MV-4-11 (cell line): ENCODE measurements around the gene MPP3.

ENCODE experiments used
- DNase-seq: peaks from one replicate; lab custom pipeline; 2025; lab: John Stamatoyannopoulos, UW

Gene MPP3

DNA sequence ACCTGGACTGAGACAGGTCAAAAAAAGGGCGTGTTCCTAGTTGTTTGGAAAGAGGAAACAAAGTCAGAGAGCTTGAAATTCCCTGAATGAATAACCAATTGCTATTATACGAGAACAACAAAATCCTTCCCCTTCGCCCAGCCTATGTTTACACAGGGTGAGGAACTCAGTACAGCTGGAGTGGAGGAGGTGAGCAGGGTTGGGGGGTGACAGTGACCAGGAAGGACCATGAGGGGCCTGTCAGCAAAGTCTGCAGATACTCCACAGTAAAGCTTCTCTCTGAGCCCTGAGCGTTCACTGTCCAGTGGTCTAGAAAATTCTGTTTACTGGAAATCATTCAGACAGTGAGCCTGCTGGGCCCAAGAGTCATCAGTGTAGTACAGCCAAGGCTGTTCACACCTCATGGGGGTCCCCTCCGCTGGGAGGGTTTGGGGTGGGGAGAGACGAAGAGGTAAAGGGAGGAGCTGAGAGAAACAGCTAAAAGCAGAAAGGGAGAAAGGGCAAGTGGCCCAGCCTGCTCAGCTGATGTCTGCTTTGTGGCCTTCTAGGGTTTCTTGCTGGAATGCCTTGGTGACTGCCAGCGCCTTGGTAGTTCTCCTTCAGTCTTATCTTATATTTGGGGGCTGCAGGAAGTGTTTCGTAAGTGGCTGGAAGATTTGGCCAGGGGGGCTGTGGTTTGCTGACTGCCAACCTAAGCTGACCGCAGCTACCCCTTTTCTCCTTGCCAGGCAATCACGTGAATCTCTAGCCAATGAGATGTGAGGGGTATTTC is 59.9 kb downstream of the MPP3 start:
- DNase-seq: peak; percentile 99

DNA sequence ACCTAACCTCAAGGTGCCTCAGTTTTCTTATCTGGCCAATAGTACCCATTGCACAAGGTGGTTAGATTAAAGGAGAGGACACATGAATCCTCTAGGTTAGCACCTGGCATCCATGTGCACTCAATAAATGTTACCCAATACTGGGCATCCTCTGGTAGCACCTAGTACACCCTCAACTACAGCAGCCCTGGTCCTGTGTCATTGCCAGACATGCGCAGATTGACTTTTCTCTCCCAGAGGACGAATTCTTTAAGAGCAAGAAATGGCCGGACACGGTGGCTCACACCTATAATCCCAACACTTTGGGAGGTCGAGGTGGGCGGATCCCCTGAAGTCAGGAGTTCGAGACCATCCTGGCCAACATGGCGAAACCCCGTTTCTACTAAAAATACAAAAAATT is 61.5 kb downstream of the MPP3 start:
- DNase-seq: no peak

DNA sequence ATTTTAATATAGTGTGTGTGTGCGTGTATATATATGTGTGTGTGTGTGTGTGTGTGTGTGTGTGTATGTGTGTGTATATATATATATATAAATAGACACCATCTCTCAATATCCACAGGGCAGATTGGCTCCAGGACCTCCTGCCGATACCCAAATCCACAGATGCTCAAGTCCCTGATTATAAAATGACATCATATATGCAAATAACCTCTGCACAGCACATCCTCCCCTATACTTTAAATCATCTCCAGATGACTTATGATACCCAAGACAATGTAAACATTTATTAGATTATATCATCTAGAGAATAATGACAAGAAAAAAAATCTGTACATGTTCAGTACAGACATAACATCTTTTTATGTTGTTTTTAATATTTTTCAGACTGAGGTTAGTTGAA is 62.0 kb downstream of the MPP3 start:
- no peak for DNase-seq

DNA sequence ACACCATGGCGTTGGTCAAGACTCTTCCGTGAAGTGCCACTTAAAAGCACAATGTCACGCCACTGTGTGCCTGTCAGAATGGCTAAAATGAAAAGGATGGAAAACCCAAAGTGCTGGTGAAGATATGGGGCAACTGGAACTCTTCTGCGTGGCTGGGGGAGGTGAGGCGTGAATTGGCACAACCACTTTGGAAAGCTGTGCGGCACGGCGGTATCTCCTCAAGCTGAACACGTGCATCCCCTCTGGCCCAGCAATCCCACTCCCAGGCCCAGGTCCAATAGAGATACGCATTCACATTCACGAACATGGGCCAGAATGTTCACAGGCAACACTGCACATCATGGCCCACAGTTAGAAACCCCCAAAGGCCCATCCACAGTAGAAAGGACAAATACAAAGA is 63.1 kb downstream of the MPP3 start:
- DNase-seq: no peak

DNA sequence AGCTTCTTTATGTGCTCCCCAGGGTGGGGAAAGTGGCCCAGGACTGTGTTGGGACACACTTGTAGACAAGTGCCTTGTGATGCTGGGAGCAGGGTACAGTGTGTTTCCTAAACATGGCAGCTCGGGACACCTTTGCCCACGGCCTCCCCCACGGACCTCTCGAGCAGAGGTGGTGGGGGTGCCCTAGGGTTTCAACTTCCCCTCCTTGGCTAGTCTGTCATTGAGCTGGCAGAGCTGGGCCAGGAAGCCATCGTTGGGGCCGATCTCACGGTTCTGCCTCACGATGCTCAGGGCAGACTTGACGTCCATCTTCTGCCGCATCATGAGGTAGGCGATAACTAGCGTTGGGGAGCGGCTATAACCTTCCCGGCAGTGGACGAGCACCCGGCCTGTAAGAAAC is 63.5 kb downstream of the MPP3 start:
- DNase-seq: peak; percentile 21

DNA sequence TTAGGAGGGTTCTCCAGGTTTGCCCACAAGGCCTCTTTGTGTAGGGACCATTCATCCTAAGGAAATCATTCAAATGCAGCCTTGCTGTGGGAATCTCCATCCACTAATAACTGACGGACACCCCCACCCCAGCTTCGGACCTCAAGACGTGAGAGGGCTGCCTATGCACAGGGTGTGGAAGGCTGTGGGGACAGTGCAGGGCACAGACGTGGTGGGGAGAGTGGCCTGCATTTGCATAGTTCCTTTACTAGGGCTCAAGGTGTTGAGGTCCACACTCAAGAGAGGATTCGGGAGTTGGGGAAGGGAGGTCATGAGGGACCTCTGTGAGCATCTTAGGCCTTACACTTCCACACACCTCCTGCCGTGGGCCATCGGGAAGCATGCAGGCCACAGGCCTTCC is 64.0 kb downstream of the MPP3 start:
- DNase-seq: no peak

DNA sequence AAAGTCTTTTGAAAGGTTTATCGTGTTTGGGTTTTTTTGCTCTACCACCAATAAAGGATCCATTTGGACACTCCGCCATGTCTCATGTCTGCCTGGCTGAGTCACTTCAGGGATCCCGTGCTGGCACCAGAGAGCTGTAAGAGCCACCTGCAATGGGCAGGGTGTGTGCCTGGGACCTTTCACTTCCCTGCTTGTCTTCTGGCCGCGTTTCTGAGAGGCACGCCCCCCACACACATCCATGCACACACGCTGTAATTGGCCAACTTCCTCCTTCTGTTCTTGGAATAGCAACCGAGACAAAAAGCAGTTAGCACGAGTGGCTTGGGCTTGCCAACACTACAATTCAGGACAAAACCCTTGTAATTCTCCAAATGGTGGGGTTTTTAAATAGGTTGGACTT is 64.6 kb downstream of the MPP3 start:
- DNase-seq: peak; percentile 99

DNA sequence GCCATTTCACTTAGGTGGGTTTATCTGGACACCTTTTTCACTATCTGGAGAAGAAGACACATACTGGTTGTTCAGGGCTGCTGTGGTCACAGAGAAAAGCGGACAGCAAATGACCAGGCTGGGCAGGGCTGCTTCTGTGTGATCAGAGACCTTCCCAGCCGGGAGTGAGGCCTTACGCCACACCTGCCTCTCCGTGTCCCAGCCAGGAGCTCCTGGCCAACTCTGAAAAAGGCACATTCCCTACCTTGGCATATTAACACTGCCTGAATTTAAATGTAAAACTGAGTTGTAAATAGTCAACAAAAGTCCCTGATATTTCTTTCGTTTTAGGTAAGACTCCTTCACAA is 65.3 kb downstream of the MPP3 start:
- DNase-seq: no peak

DNA sequence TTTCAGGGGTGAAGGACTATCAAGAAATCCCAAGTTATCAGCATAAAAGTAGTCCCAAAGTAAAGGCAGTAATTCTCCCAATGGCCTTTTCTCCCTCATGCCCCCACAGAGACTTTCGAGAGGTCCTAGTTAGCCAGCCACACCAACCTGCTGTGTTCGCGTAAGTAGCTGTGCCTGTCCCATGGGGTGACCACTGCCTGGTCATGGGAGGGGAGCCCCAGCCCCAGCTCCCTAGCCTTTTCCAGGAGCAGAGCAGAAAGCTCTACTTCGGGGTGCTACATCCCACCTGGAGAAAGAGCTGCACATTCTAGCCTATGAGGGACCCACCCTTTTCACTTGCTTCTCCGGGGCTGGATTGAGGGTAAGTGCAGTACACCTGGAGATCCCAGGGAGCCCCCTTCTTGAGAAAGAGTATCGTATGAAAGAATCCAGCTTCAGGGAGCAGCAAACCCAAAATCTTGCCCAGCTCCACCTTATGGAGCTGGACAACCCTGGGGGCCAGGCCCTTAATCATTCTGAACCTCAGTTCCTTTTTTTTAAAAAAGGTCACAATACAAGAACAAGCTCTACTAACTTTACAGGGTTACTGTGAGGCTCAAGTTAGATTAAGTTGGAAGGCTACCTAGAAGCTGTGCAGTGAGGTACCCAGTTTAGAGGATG is 65.8 kb downstream of the MPP3 start:
- peak; percentile 28 for DNase-seq

DNA sequence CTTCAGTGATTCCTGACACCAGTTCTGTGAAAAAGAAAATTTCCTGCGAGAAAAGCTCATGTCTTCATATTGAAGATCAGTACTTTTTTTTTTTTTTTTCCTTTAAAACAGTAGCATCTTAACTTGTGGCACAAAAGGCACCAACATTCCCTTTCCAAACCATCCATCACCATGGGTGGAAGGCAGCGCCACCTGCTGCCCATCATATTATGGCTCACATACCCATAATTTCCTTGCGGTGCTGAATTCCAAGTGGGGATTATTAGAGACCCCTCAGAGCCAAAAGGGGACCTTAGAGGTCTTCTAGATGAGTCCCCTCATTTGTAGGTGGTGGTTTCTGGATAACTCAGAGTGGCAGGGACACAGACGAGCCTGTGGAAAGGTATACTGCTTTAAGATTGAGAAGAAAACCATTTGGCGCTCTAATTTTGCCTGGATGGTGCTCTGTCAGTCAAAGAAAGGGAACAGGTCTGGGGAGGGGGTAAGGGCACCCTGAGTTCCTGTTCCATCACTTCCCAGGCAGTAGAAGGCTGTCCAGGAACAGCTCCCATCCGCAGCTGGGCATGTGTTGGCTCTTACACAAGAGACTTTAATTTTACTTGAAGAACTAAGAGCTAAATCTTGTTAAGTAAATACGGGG is 66.4 kb downstream of the MPP3 start:
- DNase-seq: peak; percentile 39

DNA sequence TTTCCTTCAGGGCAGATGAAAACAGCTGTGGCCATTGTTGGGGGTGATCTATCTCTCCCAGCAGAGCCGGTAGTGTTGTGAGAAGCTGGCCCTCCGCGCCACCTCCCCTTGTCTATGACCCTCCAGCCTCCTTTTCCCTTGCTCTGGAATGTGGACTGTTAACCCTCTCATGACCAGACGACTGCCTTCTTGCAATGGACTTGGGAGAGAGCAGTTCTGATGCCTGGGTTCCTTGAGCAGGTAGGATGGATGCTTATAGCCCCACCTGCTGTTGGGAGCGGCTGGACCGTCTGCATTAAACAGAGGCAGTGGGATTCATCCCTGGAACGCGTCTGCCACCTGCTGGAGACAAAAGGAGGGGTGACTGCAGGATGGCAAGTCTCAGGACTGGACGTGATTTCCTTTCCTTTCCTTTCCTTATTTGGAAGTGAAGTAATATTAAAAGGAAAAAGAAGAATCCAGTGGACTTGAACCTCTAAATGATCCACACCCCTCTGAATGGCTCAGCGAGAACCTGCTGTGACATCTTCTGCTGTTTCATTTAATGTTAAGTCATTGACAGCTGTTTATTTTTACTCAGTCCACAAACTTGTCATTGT is 72.6 kb downstream of the MPP3 start:
- peak; percentile 77 for DNase-seq

DNA sequence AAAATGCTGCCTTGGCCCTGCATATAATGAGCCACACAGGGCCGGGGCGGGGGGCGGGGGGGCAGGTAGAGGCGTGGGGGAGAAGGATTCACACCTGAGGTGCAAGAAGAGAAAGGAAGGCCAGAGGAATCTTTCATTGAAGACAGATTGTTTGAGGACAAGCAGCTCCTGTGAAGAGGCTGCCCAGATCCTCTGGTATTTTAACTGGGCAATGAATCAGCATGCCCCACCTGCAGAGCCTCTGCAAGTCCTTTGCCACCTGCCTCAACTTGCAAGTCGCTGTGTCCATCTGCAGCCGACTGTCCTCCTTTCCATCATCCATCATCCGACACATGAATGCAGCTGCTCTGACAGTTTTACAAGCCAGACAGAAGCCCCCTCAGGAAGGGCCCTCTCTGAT is 73.1 kb downstream of the MPP3 start:
- DNase-seq: no peak

DNA sequence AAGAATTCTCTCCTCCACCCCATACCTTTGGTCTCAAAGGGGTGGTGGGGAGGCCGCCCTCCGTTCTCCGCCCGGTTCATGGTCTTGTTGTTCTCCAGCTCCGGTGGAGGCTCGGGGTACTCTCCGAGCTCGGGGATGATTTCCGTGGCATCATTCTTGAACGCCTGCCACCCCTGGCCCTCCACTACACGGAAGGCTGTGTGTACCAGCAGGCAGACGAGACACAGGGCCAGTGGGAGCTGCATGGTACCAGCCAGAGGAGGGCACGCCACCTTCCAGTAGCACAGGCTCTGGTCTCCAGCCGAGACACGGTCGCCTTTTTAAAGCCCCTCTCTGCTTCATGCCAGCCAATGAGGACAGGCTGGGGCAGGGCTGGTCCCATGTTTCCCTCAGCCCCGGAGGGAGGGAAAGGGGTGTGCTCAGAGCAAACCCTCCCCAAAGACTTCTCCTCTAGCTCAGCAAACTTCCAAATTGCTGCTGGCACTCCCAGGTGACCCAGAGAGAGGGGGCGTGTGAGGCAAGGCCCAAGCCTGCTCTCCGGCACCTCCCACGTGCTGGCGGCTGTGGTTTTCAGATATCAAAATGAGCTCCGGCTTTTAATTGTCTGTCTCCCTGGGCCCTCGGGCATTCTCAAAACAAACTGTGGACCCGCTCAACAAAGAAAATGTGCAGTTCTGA is 74.3 kb downstream of the MPP3 start, which contains the start of gene SOST:
Gene SOST, minus strand, starts transcription at position 295 of the 678 bp plus-strand sequence. Its CDS starts 50 bp downstream, at position 245.
- DNase-seq: no peak

DNA sequence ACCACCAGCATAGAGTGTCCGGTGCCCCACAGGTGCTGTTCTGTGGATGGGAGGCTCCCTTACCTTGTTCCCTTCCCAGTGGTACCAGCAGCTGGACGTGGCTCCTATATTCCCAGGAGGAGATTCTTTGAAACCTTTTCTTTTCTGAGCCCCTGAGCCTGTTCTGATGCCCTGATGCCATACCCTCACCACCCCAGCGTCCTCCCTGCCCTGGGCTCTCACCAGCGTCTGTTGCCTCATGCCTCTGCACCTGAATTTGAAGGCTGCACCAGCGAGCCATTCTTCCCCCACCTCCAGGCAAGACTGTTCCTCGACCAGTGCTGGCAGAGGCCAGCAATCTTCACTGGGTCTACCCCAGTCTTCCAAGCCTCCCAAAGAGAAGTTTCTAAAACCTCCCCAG is 74.9 kb downstream of the MPP3 start:
- DNase-seq: no peak

DNA sequence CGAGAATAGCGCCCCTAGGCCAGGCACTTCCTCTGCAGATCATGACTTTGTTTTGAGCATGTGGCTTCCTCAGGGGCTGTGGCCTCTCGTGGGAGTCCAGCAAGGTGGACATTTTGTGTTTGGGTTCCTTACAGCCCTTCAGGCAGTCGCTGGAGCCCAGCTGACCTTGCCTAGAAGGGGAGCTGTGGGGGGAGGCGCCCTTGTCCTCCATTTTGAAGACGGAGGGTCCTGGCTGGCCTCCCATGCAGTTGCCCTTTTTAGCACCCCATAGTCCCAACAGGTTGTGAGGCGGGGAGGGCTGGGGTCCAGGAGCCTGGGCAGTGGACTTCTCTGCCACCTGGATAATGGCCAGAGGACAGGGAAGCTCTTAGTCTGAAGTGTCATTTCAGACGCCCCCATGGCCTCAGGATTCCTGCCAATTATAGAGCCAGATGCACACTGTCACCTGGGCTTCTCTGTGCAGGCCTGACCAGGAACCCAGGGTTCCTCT is 75.7 kb downstream of the MPP3 start:
- no peak for DNase-seq

DNA sequence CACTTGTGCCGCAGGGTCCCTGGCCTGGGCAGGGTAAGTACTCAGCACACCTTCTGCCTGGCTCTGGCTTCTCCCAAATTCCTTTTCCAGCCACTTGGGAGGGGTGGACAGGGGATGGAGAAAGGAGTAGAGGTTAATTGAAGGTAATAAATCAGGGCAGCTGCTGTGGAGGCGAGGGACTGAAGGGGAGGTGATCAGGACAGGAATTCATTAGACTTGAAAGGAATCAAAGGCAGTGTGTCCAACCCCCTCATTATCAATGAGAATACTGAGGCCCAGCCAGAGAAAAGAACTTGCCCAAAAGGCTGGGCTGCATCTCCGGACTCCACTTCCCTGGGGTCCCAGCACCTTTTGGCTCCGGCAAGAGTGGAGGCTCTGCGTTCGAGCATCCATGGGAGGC is 76.7 kb downstream of the MPP3 start:
- no peak for DNase-seq

DNA sequence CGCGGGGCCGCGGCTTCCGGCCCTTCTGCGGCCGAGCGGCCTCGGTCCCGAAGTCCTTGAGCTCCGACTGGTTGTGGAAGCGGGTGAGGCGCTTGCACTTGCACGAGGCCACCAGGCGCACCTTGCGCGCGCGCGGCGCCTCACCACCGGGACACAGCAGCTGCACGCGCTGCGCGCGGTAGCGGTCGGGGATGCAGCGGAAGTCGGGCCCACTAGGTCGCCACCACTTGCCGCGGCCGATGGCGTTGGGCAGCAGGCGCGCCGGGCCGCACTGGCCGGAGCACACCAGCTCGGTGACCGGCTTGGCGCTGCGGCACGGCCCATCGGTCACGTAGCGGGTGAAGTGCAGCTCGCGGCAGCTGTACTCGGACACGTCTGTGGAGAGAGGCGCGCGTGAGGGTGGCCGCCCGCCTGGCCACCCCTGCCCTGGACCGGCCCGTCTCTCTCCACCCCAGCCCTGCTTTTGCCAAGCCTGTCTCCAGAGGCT is 77.5 kb downstream of the MPP3 start:
- no peak for DNase-seq

DNA sequence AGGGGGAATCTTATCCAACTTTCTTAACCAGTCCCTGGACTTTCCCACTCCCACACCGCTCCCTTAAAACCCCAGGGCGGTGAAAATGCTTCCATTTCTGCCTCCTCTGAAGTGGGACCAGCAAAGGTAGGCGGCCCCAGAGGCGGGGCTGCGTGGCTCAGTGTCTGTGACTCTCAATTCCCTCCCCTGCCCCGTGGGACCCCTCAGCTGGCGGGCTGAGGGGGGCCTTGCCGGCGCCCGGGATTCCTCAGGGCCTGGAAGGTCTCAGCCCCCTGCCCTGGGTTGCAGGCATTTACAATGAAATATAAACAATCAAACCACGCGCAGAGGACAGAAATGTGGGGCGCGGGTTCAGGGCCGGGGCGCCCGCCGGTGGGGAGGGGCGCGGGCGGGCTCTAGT is 78.0 kb downstream of the MPP3 start:
- DNase-seq: no peak

DNA sequence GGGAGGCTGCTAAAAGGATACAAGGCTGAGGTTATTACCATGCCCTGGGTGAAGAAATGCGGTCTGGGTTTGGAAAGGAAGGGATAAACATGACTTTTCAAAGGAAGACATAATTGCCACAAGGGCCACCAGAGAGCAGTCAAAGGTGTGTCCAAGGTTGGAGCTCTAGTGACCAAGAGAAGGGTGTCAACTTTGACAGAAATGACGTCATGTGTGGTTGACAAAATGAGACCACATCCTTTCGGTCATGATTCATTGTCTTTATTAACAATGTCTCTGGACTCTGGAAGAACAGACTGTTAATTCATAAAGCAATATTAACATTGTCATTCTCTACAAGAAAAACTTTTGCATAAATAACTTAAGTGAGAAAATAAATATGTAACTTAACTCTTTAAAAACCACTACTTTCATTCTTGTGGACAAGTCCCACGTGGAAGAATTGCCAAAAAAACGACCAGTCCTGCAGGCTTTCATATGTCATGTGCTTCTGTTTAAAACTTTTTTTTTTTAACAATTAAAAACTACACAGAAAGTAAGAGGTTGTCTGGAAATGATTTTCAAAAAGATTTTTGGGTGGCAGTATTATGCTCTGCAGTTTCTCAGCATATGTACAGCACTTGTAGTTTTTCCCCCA is 79.3 kb downstream of the MPP3 start:
- DNase-seq: peak; percentile 58
